SK-N-SH (cell line): ENCODE results near the gene GALNT1. TPM values are rescaled to one million over a fixed set of nuclear protein-coding genes. Genes with fewer than 3 reads are reported as not detected.
"Not testable (repeated sequence)": the region's sequence is repeated elsewhere in the genome, so short reads cannot be mapped to it uniquely, and the experiment has no call there.

Source experiments
- CTCF ChIA-PET: fragments of 300-600, 350-600 bp; formaldehyde crosslinking; extraction: SDS; loops from one replicate; lab custom pipeline; 2021; lab: Yijun Ruan, JAX
- POLR2A ChIA-PET: fragments of 350-600 bp; sonication (Branson Sonifier 250); formaldehyde crosslinking; extraction: SDS; loops from one replicate; lab custom pipeline; 2020; ENCODE audit warnings: antibody characterized with exemption, inconsistent platforms; lab: Yijun Ruan, JAX
- DNase-seq: peaks from one replicate; pipeline ENCODE4 v3.0.0; 2012
- H2AFZ ChIP-seq: fragments of 200-600 bp; sonication (generic); 2 replicates; pipeline ENCODE4 v1.8.1; 2016; ENCODE audit warnings: antibody characterized with exemption, mild to moderate bottlenecking, low read depth
- H3F3A ChIP-seq: fragments of 200-600 bp; sonication (generic); replicated peaks from 2 replicates; pipeline ENCODE3; 2016; ENCODE audit warnings: antibody characterized with exemption, mild to moderate bottlenecking; ENCODE audit not compliant: insufficient read depth
- H3K27ac ChIP-seq, 2 experiments: fragments of 200-500 bp in 1 of 2; fragments of 200-600 bp in 1 of 2; sonication (Bioruptor generic) in 1 of 2; sonication (generic), shearing (Covaris generic) in 1 of 2; 2 replicates each; pipeline versions ENCODE4 v1.5.1 to v1.6.1; 2014 to 2016; ENCODE audit warnings: low read depth in 2 of 2, inconsistent platforms in 1 of 2, low read length in 1 of 2, mild to moderate bottlenecking in 1 of 2, mixed read lengths in 1 of 2
- H3K27me3 ChIP-seq: fragments of 200-600 bp; sonication (generic), shearing (Covaris generic); 2 replicates; pipeline ENCODE4 v1.6.1; 2016; ENCODE audit warnings: mixed run types; ENCODE audit not compliant: insufficient read depth
- H3K36me3 ChIP-seq, 2 experiments: fragments of 200-500 bp in 1 of 2; fragments of 200-600 bp in 1 of 2; sonication (Bioruptor generic) in 1 of 2; sonication (generic) in 1 of 2; replicated peaks in 1 of 2; 2 replicates each; pipeline versions ENCODE3 to v1.5.1; 2014 to 2016; ENCODE audit warnings: low read length in 1 of 2, mild to moderate bottlenecking in 1 of 2; ENCODE audit not compliant: insufficient read depth in 2 of 2, control insufficient read depth in 1 of 2
- H3K4me1 ChIP-seq, 2 experiments: fragments of 200-500 bp in 1 of 2; fragments of 200-600 bp in 1 of 2; sonication (Bioruptor generic) in 1 of 2; sonication (generic), shearing (Covaris generic) in 1 of 2; 2 replicates each; pipeline versions ENCODE4 v1.5.1 to v1.6.1; 2014 to 2016; ENCODE audit warnings: low read depth in 1 of 2, low read length in 1 of 2, mixed run types in 1 of 2; ENCODE audit not compliant: insufficient read depth in 2 of 2, control insufficient read depth in 1 of 2
- H3K4me2 ChIP-seq: fragments of 200-600 bp; sonication (generic), shearing (Covaris generic); 2 replicates; pipeline ENCODE4 v1.6.1; 2017; ENCODE audit warnings: mixed run types
- H3K4me3 ChIP-seq, 2 experiments: fragments of 200-500 bp in 1 of 2; fragments of 200-600 bp in 1 of 2; sonication (Bioruptor generic) in 1 of 2; sonication (generic), shearing (Covaris generic) in 1 of 2; 2 replicates each; pipeline versions ENCODE4 v1.5.1 to v1.8.1; 2014 to 2016; ENCODE audit warnings: low read depth in 2 of 2, inconsistent platforms in 1 of 2, low read length in 1 of 2, mild to moderate bottlenecking in 1 of 2, mixed read lengths in 1 of 2, moderate library complexity in 1 of 2
- H3K79me2 ChIP-seq: fragments of 200-600 bp; sonication (generic); 2 replicates; pipeline ENCODE4 v1.8.1; 2017; ENCODE audit warnings: mild to moderate bottlenecking; ENCODE audit not compliant: insufficient read depth
- H3K9ac ChIP-seq: fragments of 200-600 bp; sonication (generic); 2 replicates; pipeline ENCODE4 v1.6.1; 2017; ENCODE audit warnings: mixed run types
- H3K9me2 ChIP-seq: fragments of 200-600 bp; sonication (generic); 2 replicates; pipeline ENCODE4 v1.6.1; 2017; ENCODE audit warnings: mixed run types
- H3K9me3 ChIP-seq: fragments of 200-600 bp; sonication (generic); 2 replicates; pipeline ENCODE4 v1.6.1; 2017; ENCODE audit warnings: mixed run types, mild to moderate bottlenecking, moderate library complexity
- H4K20me1 ChIP-seq: fragments of 200-600 bp; sonication (generic); 2 replicates; pipeline ENCODE4 v1.6.1; 2017; ENCODE audit warnings: mild to moderate bottlenecking, mixed run types; ENCODE audit not compliant: insufficient read depth
- ELF1 ChIP-seq: IDR thresholded peaks from 2 replicates; pipeline ENCODE4 v1.4.0; 2012
- EP300 ChIP-seq, 2 experiments: IDR thresholded peaks; 2 replicates each; pipeline versions ENCODE4 v1.4.0 to v1.6.1; 2012; ENCODE audit warnings: borderline replicate concordance in 1 of 2, low read depth in 1 of 2, low read length in 1 of 2
- FOXJ3 ChIP-seq: sonication (generic); formaldehyde crosslinking; IDR thresholded peaks from 2 replicates; pipeline ENCODE4 v1.5.1; 2020; ENCODE audit warnings: mild to moderate bottlenecking, missing genetic modification reagents
- GABPA ChIP-seq: IDR thresholded peaks from 2 replicates; pipeline ENCODE4 v1.4.0; 2012; ENCODE audit warnings: low read depth, mild to moderate bottlenecking
- GATA2 ChIP-seq: sonication (generic); formaldehyde crosslinking; IDR thresholded peaks from 2 replicates; pipeline ENCODE4 v1.5.0; 2020; ENCODE audit warnings: mild to moderate bottlenecking, missing genetic modification reagents
- IRF3 ChIP-seq: fragments of 150-350 bp; IDR thresholded peaks from 2 replicates; pipeline ENCODE4 v1.6.1; 2016; ENCODE audit warnings: mild to moderate bottlenecking, low read depth, low read length
- MEF2A ChIP-seq: IDR thresholded peaks from 2 replicates; pipeline ENCODE4 v1.4.0; 2012; ENCODE audit warnings: low read depth, borderline replicate concordance
- MXI1 ChIP-seq: IDR thresholded peaks from 2 replicates; pipeline ENCODE4 v1.6.1; 2012; ENCODE audit warnings: mild to moderate bottlenecking, low read depth, low read length, improper control_type of control experiment
- PBX3 ChIP-seq: IDR thresholded peaks from 2 replicates; pipeline ENCODE4; 2012
- POLR2AphosphoS5 ChIP-seq: IDR thresholded peaks from 2 replicates; pipeline ENCODE4 v1.6.1; 2012; ENCODE audit warnings: low read depth, low read length
- RAD21 ChIP-seq: IDR thresholded peaks from 2 replicates; pipeline ENCODE4 v1.6.1; 2012; ENCODE audit warnings: mild to moderate bottlenecking, low read length
- RFX5 ChIP-seq: IDR thresholded peaks from 2 replicates; pipeline ENCODE4 v1.6.1; 2012; ENCODE audit warnings: mild to moderate bottlenecking, improper control_type of control experiment, low read length
- SIN3A ChIP-seq: IDR thresholded peaks from 2 replicates; pipeline ENCODE4 v1.6.1; 2012; ENCODE audit warnings: low read depth, mild to moderate bottlenecking, low read length, moderate library complexity, borderline replicate concordance
- TEAD4 ChIP-seq: IDR thresholded peaks from 2 replicates; pipeline ENCODE4 v1.4.0; 2012; ENCODE audit warnings: mild to moderate bottlenecking, borderline replicate concordance; ENCODE audit not compliant: insufficient read depth
- YY1 ChIP-seq: IDR thresholded peaks from 2 replicates; pipeline ENCODE4 v1.4.0; 2012; ENCODE audit warnings: low read depth, mild to moderate bottlenecking
- ZBTB33 ChIP-seq: IDR thresholded peaks from 2 replicates; pipeline ENCODE4 v1.4.0; 2012; ENCODE audit warnings: low read depth, borderline replicate concordance
- WGBS: methylation state at CpG from one replicate; pipeline ENCODE4 v1.1.6; 2017; ENCODE audit warnings: low lambda C conversion rate; 5-methylcytosine and 5-hydroxymethylcytosine counted together
- polyA plus RNA-seq, 3 experiments: library from polyadenylated mRNA; depleted of rRNA; stranded (reverse); fragments of >200 nt; gene quantifications; 2 replicates each; pipeline ENCODE4 v1.2.3, GENCODE V29; 2012

The GALNT1 gene
- polyA plus RNA-seq, 1 of the 3 experiments (the other 2 are of a cell fraction), result 15.7 TPM

GRCh38 chr18:35549564-35549963 lies 32.0 kb upstream of the GALNT1 start (continued):
- no peak for TF ChIP-seq MXI1
- TF ChIP-seq YY1, result no peak
- no peak for TF ChIP-seq RFX5
- TF ChIP-seq FOXJ3 (CRISPR knock-in tag), result no peak
- TF ChIP-seq GATA2, result no peak
- no peak for TF ChIP-seq EP300 (IDR thresholded peaks at IDR 0.05; ENCODE audit: borderline replicate concordance in 1 of 2, low read depth in 1 of 2, low read length in 1 of 2)
- no peak for TF ChIP-seq PBX3
- TF ChIP-seq IRF3, result no peak
- TF ChIP-seq, all 33 proteins: peak for 0

GRCh38 chr18:35553300-35553699 lies 28.2 kb upstream of the GALNT1 start:
- Histone ChIP-seq H3K4me1 (no peaks in the 10 kb centered on the region), H3K4me2 (no peak overlapping the region), H3K27me3 (no peaks in the 10 kb centered on the region), H3K9ac (no peak overlapping the region), H3K9me2 (no peaks in the 10 kb centered on the region), H3F3A (no peaks in the 10 kb centered on the region), H3K4me3 (no peak overlapping the region), H2AFZ (no peak overlapping the region), H4K20me1 (no peaks in the 10 kb centered on the region), H3K79me2 (no peaks in the 10 kb centered on the region), H3K27ac (no peak overlapping the region), H3K9me3 (no peaks in the 10 kb centered on the region), H3K36me3 (no peaks in the 10 kb centered on the region)
- no peak for DNase-seq
- POLR2A ChIA-PET, result no interaction called here
- no peak for TF ChIP-seq MEF2A
- no peak for TF ChIP-seq POLR2AphosphoS5
- no peak for TF ChIP-seq RAD21
- no peak for TF ChIP-seq ELF1
- TF ChIP-seq RFX5, result no peak
- TF ChIP-seq SIN3A, result no peak
- TF ChIP-seq ZBTB33, result no peak
- TF ChIP-seq GABPA, result no peak
- TF ChIP-seq FOXJ3 (CRISPR knock-in tag), result no peak
- no peak for TF ChIP-seq TEAD4
- 0% methylated on average over 2 of the region's 2 CpGs for WGBS
- CTCF ChIA-PET, result no interaction called here

GRCh38 chr18:35555538-35555937 lies 26.0 kb upstream of the GALNT1 start:
- DNase-seq, H4K20me1 ChIP-seq, H3K9me2 ChIP-seq, POLR2A ChIA-PET, H2AFZ ChIP-seq, H3K4me2 ChIP-seq, H3K4me1 ChIP-seq, H3K9ac ChIP-seq, H3K9me3 ChIP-seq, H3K36me3 ChIP-seq, H3K4me3 ChIP-seq, H3K27me3 ChIP-seq, H3K79me2 ChIP-seq, H3K27ac ChIP-seq, H3F3A ChIP-seq: not testable (repeated sequence)
- CTCF ChIA-PET, result interaction anchor here (1.1 kb wide), 1 partner anchor 28 kb away, joined by 3 read pairs; no protein-coding TSS in a partner anchor
- WGBS, result 73% methylated on average over 5 of the region's 5 CpGs
